ENCODE measurements around the gene TMEM8B. TPM values are rescaled to one million over a fixed set of nuclear protein-coding genes. Genes with fewer than 3 reads are reported as not detected.

TMEM8B gene
- total and polyA plus RNA-seq, 2 of the 8 experiments (the other 6 are each of a cell fraction or from before 2014, with no cell fraction given) = 7.5 to 10.4 TPM

- no peak for TF ChIP-seq CHD7 (IDR thresholded peaks at IDR 0.05; ENCODE audit: insufficient replicate concordance, low read length)
- TF ChIP-seq SP2 (IDR thresholded peaks at IDR 0.05; ENCODE audit: low read length) = no peak
- TF ChIP-seq KDM1A (IDR thresholded peaks at IDR 0.05; ENCODE audit: borderline replicate concordance, low read length) = no peak
- no peak for TF ChIP-seq RBBP5 (IDR thresholded peaks at IDR 0.05; ENCODE audit: borderline replicate concordance, low read depth, low read length)
- no peak for TF ChIP-seq TAF7 (optimal IDR thresholded peaks at IDR 0.05; ENCODE audit: borderline replicate concordance, low read depth, low read length)
- TF ChIP-seq SP1 (IDR thresholded peaks at IDR 0.05; ENCODE audit: low read depth, low read length) = no peak
- no peak for TF ChIP-seq GTF2F1 (IDR thresholded peaks at IDR 0.05; ENCODE audit: borderline replicate concordance, low read depth, low read length)
- TF ChIP-seq RAD21 (IDR thresholded peaks at IDR 0.05 in 1 of 2, conservative IDR thresholded peaks at IDR 0.05 in 1 of 2; ENCODE audit: low read depth in 2 of 2, low read length in 2 of 2) = no peak
- no peak for TF ChIP-seq POLR2A (IDR thresholded peaks at IDR 0.05; ENCODE audit: control extremely low read depth in 1 of 2, low read depth in 2 of 2, low read length in 2 of 2)
- no peak for TF ChIP-seq EGR1 (IDR thresholded peaks at IDR 0.05; ENCODE audit: borderline replicate concordance, low read depth, low read length)
Measured at GRCh38 chr9:35906923-35907699, 78.1 kb downstream of the TMEM8B start (continued).
